Activated T-cell treated with anti-CD3 and anti-CD28 coated beads, Interleukin-2, amount 50 U/mL, for 4 hours (primary cell): ENCODE measurements around the gene RFTN1. TPM values are rescaled to one million over a fixed set of nuclear protein-coding genes. Genes with fewer than 3 reads are reported as not detected.
A peak's percentile ranks its signal among the peaks of the same experiment; 100 is the strongest.

Experiments
- ATAC-seq, 2 donors: fragments of 200-7000 bp; cut with Tn5 transposase; one replicate each; pipeline ENCODE4 v1.10.0; 2021
- DNase-seq: peaks from one replicate; pipeline ENCODE4 v3.0.0-alpha.2; 2020
- H3K27me3 Mint-ChIP-seq: one replicate; pipeline ENCODE4 v1.8.0; 2021; ENCODE audit warnings: low read depth, mixed read lengths
- H3K36me3 Mint-ChIP-seq: one replicate; pipeline ENCODE4 v1.8.0; 2022; ENCODE audit warnings: mixed read lengths; ENCODE audit not compliant: insufficient read depth
- H3K4me1 Mint-ChIP-seq: one replicate; pipeline ENCODE4 v1.8.0; 2021; ENCODE audit warnings: low read depth, mixed read lengths
- H3K4me3 Mint-ChIP-seq: one replicate; pipeline ENCODE4 v1.8.0; 2021; ENCODE audit warnings: mild to moderate bottlenecking, moderate library complexity, mixed read lengths
- H3K9me3 Mint-ChIP-seq: one replicate; pipeline ENCODE4 v1.8.0; 2021; ENCODE audit warnings: mixed read lengths
- total RNA-seq, 3 donors: library from RNA; stranded (reverse); gene quantifications; one replicate each; pipeline ENCODE4 v1.2.1, GENCODE V29; 2021

Gene RFTN1
- total RNA-seq, 3 donors from 2014 or later = 52.9 to 72.4 (median 69.6) TPM

DNA sequence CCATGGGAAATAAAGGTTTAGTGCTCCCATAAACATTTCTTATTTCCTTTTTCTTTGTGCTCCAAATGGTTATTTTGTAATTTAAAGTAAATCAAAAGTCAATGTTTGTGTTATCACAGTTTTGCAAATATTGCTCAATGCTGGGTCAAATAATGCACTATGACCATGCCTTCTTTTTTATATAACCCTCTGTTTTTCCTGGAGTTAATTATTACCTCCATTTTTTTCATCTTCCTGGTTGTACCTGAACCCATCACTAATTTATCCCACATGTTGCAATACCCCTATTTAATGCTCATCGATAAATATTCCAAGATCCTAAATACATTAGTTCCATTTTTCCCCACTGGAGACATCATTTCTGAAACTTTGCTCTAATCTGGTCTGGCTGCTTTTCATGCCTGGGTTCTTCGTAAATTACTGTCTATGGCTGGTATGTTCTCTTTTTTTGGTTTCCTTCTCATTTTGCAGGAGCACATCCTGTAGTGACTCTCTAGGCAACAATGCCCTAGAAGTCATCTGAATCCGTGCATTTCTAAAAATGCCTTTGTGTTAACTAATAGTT lies 182.1 kb downstream of the RFTN1 start:
- DNase-seq = no peak
- peaks cover 11% of the 10 kb centered on the region for H3K9me3 Mint-ChIP-seq
- peaks cover 63% of the 10 kb centered on the region for H3K36me3 Mint-ChIP-seq
- peaks cover 21% of the 10 kb centered on the region for H3K4me1 Mint-ChIP-seq
- no peaks in the 10 kb centered on the region for H3K27me3 Mint-ChIP-seq
- ATAC-seq = no peak
- no peak overlapping the region for H3K4me3 Mint-ChIP-seq

GRCh38 chr3:16330351-16330750 lies 183.1 kb downstream of the RFTN1 start:
- no peaks in the 10 kb centered on the region for H3K27me3 Mint-ChIP-seq
- DNase-seq (no peak), ATAC-seq (no peak)
- peaks cover 61% of the 10 kb centered on the region for H3K36me3 Mint-ChIP-seq
- peaks cover 11% of the 10 kb centered on the region for H3K9me3 Mint-ChIP-seq
- H3K4me1 Mint-ChIP-seq = peaks cover 18% of the 10 kb centered on the region
- no peak overlapping the region for H3K4me3 Mint-ChIP-seq

DNA sequence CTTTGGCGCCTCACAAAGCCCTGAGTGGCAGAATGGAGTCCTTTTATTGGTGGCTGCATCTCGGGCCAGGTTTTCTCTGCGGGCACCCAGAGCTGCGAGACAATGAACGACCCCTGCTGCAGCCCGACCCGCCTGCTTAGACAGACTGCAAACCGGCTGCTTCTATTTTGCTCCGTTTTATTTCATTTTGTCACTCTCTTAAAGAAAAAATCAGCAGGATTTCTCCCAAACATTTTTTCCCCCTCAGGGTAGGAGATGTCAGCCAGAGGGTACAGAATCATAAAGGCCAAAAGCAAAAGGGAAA lies 183.7 kb downstream of the RFTN1 start:
- DNase-seq (no peak), ATAC-seq (no peak)
- Mint-ChIP-seq H3K4me3 (no peak overlapping the region), H3K36me3 (peaks cover 59% of the 10 kb centered on the region), H3K9me3 (peaks cover 11% of the 10 kb centered on the region), H3K27me3 (no peaks in the 10 kb centered on the region), H3K4me1 (peaks cover 12% of the 10 kb centered on the region)

GRCh38 chr3:16329036-16329825 lies 184.3 kb downstream of the RFTN1 start:
- H3K4me3 Mint-ChIP-seq = no peak overlapping the region
- peaks cover 11% of the 10 kb centered on the region for H3K9me3 Mint-ChIP-seq
- H3K36me3 Mint-ChIP-seq = peaks cover 54% of the 10 kb centered on the region
- ATAC-seq (no peak), DNase-seq (no peak)
- peaks cover 8% of the 10 kb centered on the region for H3K4me1 Mint-ChIP-seq
- no peaks in the 10 kb centered on the region for H3K27me3 Mint-ChIP-seq

- no peak overlapping the region for H3K4me3 Mint-ChIP-seq
- H3K36me3 Mint-ChIP-seq = peaks cover 48% of the 10 kb centered on the region
- no peaks in the 10 kb centered on the region for H3K27me3 Mint-ChIP-seq
- peaks cover 11% of the 10 kb centered on the region for H3K9me3 Mint-ChIP-seq
- peaks cover 10% of the 10 kb centered on the region for H3K4me1 Mint-ChIP-seq
- no peak for DNase-seq
- ATAC-seq = no peak
Measured at GRCh38 chr3:16328124-16328523, 185.4 kb downstream of the RFTN1 start.

- no peaks in the 10 kb centered on the region for H3K27me3 Mint-ChIP-seq
- peaks cover 36% of the 10 kb centered on the region for H3K36me3 Mint-ChIP-seq
- H3K4me1 Mint-ChIP-seq = peaks cover 4% of the 10 kb centered on the region
- DNase-seq (no peak), ATAC-seq (no peak)
- peaks cover 11% of the 10 kb centered on the region for H3K9me3 Mint-ChIP-seq
- no peak overlapping the region for H3K4me3 Mint-ChIP-seq
Measured at GRCh38 chr3:16326724-16327349, 186.7 kb downstream of the RFTN1 start.

GRCh38 chr3:16325850-16326249 lies 187.6 kb downstream of the RFTN1 start:
- H3K27me3 Mint-ChIP-seq = no peaks in the 10 kb centered on the region
- no peak overlapping the region for H3K4me3 Mint-ChIP-seq
- H3K9me3 Mint-ChIP-seq = peaks cover 5% of the 10 kb centered on the region
- ATAC-seq (no peak), DNase-seq (no peak)
- H3K4me1 Mint-ChIP-seq = peaks cover 7% of the 10 kb centered on the region
- H3K36me3 Mint-ChIP-seq = peaks cover 35% of the 10 kb centered on the region

GRCh38 chr3:16323737-16324136 lies 189.8 kb downstream of the RFTN1 start:
- H3K9me3 Mint-ChIP-seq = no peaks in the 10 kb centered on the region
- H3K36me3 Mint-ChIP-seq = peaks cover 35% of the 10 kb centered on the region
- DNase-seq (no peak), ATAC-seq (no peak)
- peaks cover 26% of the 10 kb centered on the region for H3K4me1 Mint-ChIP-seq
- no peak overlapping the region for H3K4me3 Mint-ChIP-seq
- no peaks in the 10 kb centered on the region for H3K27me3 Mint-ChIP-seq

- Mint-ChIP-seq H3K9me3 (no peaks in the 10 kb centered on the region), H3K36me3 (peaks cover 36% of the 10 kb centered on the region), H3K4me1 (peaks cover 41% of the 10 kb centered on the region), H3K4me3 (no peak overlapping the region), H3K27me3 (no peaks in the 10 kb centered on the region)
- DNase-seq (no peak), ATAC-seq (no peak)
Measured at GRCh38 chr3:16322189-16322588, 191.3 kb downstream of the RFTN1 start.

GRCh38 chr3:16320711-16321110 lies 192.8 kb downstream of the RFTN1 start:
- Mint-ChIP-seq H3K9me3 (no peaks in the 10 kb centered on the region), H3K4me3 (no peak overlapping the region), H3K36me3 (peaks cover 39% of the 10 kb centered on the region), H3K4me1 (peaks cover 54% of the 10 kb centered on the region), H3K27me3 (no peaks in the 10 kb centered on the region)
- ATAC-seq (no peak), DNase-seq (no peak)

- DNase-seq (no peak), ATAC-seq (no peak)
- Mint-ChIP-seq H3K27me3 (no peaks in the 10 kb centered on the region), H3K9me3 (no peaks in the 10 kb centered on the region), H3K4me3 (no peak overlapping the region), H3K36me3 (peaks cover 37% of the 10 kb centered on the region), H3K4me1 (peaks cover 64% of the 10 kb centered on the region)
Measured at GRCh38 chr3:16319723-16320122, 193.8 kb downstream of the RFTN1 start.

DNA sequence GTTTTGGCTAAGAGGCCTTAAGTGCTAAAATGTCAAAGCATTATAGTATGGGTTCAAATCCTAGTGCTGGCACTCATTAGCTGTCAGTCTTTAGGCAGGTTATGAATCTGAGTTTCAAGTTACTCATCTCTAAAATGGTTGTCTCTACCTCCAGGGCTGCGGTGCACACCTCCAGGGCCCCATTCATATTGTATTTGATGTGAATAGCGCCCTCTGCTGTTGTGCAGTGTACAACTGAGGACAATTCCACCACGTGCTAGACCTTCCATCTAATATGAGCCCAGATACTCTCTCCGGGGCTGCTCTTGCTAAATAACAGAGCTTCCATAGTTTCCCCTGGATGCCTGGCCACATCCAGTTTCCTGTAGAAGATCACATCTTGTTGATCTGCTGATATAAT lies 194.2 kb downstream of the RFTN1 start:
- Mint-ChIP-seq H3K27me3 (no peaks in the 10 kb centered on the region), H3K9me3 (no peaks in the 10 kb centered on the region), H3K4me1 (peaks cover 67% of the 10 kb centered on the region), H3K4me3 (no peak overlapping the region), H3K36me3 (peaks cover 38% of the 10 kb centered on the region)
- ATAC-seq = peak; percentile 92 to 93
- DNase-seq = peak; percentile 85

DNA sequence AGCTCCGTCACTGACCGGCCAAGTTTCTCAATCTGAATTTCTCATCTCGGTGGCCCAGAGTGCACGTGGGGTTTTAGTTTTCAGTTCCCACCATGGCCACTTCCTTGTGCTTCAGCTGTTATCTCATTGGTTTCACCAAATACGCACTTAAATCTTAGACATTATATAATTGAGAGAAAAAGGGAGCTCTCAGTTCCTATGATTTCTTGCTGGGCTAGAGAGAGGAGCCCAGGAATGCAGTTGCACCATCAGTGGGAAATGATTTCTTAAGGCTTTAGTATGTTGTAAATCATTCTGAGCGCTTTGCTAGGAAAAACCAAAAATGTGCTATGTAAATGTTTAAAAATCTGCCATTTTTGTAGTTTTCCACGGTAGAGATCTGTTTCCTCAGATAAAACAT lies 195.3 kb downstream of the RFTN1 start:
- ATAC-seq (no peak), DNase-seq (no peak)
- H3K27me3 Mint-ChIP-seq = no peaks in the 10 kb centered on the region
- H3K4me1 Mint-ChIP-seq = peaks cover 77% of the 10 kb centered on the region
- H3K4me3 Mint-ChIP-seq = no peak overlapping the region
- peaks cover 38% of the 10 kb centered on the region for H3K36me3 Mint-ChIP-seq
- H3K9me3 Mint-ChIP-seq = no peaks in the 10 kb centered on the region

DNA sequence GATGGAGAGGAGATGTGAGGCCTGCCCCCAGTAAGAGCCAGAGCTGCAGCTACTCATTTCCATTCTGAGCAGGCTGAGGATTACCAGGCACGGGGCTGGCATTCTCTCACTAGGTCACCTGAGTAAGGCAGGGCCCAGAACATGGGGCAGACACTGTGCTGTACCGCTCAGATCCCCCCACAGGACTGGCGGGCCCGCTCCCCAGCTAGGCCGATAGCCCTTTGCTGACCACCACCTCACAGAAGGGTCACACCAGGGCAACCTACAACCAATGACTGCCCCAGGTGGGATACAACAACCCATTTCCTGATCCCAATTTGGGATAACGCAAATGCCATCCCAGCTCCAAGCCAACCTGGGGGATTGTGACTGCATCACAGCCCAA lies 195.9 kb downstream of the RFTN1 start:
- H3K36me3 Mint-ChIP-seq = peaks cover 38% of the 10 kb centered on the region
- ATAC-seq = no peak

More for the DNA sequence above, 195.9 kb downstream of the RFTN1 start:
- H3K4me1 Mint-ChIP-seq = peaks cover 79% of the 10 kb centered on the region
- H3K9me3 Mint-ChIP-seq = no peaks in the 10 kb centered on the region
- no peak overlapping the region for H3K4me3 Mint-ChIP-seq
- no peak for DNase-seq
- no peaks in the 10 kb centered on the region for H3K27me3 Mint-ChIP-seq
